Measurements from ENCODE around the gene FAM174B. TPM values are rescaled to one million over a fixed set of nuclear protein-coding genes. Genes with fewer than 3 reads are reported as not detected.

Gene FAM174B
- polyA plus RNA-seq, 1 donor from 2014 or later, result 20.1 TPM

DNA sequence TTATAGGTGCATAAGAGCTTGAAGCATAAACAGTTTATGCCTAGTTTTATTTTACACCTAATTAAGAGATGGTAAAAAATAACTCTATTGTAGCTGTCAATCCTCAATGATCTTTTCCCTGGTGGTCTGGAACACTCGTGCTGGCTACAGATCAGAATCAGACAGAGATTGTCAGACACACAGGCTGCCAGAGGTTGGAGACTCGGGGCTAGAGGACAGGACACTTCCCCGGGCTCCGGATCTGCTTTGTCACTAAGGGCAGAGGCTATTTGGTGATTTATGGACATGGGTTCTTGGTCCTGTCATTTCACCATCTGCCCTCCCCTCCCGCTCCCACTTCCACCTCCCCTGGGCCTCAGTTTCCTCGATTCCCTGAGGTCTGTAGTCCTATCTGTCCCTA is 16.5 kb upstream of the FAM174B start:
- H3K4me2 ChIP-seq (ENCODE audit: low read length), result no peak overlapping the region
- H3K9ac ChIP-seq (ENCODE audit: low read length), result no peak overlapping the region
- no peaks in the 10 kb centered on the region for H3F3A ChIP-seq (ENCODE audit: insufficient read depth, low read length, poor library complexity, severe bottlenecking)
- no peak overlapping the region for H2AFZ ChIP-seq (ENCODE audit: low read depth, low read length)
- H3K4me3 ChIP-seq (ENCODE audit: low read length), result no peak overlapping the region
- no peak for TF ChIP-seq CTCF (IDR thresholded peaks at IDR 0.05; ENCODE audit: poor library complexity, severe bottlenecking)
- no peak for TF ChIP-seq TAF1 (IDR thresholded peaks at IDR 0.05; ENCODE audit: low read depth)
- no peak for TF ChIP-seq MXI1 (conservative IDR thresholded peaks at IDR 0.05; ENCODE audit: poor library complexity, severe bottlenecking)
- no peak for TF ChIP-seq SMC3 (conservative IDR thresholded peaks at IDR 0.05; ENCODE audit: poor library complexity)
- no peak for TF ChIP-seq POLR2AphosphoS5 (IDR thresholded peaks at IDR 0.05)
- TF ChIP-seq EZH2 (IDR thresholded peaks at IDR 0.05; ENCODE audit: borderline replicate concordance, insufficient read depth, low read length, poor library complexity, severe bottlenecking), result no peak
- TF ChIP-seq, protein P1, sequence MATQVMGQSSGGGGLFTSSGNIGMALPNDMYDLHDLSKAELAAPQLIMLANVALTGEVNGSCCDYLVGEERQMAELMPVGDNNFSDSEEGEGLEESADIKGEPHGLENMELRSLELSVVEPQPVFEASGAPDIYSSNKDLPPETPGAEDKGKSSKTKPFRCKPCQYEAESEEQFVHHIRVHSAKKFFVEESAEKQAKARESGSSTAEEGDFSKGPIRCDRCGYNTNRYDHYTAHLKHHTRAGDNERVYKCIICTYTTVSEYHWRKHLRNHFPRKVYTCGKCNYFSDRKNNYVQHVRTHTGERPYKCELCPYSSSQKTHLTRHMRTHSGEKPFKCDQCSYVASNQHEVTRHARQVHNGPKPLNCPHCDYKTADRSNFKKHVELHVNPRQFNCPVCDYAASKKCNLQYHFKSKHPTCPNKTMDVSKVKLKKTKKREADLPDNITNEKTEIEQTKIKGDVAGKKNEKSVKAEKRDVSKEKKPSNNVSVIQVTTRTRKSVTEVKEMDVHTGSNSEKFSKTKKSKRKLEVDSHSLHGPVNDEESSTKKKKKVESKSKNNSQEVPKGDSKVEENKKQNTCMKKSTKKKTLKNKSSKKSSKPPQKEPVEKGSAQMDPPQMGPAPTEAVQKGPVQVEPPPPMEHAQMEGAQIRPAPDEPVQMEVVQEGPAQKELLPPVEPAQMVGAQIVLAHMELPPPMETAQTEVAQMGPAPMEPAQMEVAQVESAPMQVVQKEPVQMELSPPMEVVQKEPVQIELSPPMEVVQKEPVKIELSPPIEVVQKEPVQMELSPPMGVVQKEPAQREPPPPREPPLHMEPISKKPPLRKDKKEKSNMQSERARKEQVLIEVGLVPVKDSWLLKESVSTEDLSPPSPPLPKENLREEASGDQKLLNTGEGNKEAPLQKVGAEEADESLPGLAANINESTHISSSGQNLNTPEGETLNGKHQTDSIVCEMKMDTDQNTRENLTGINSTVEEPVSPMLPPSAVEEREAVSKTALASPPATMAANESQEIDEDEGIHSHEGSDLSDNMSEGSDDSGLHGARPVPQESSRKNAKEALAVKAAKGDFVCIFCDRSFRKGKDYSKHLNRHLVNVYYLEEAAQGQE (IDR thresholded peaks at IDR 0.05; ENCODE audit: borderline replicate concordance), result no peak
- TF ChIP-seq EP300 (conservative IDR thresholded peaks at IDR 0.05; ENCODE audit: poor library complexity, severe bottlenecking), result no peak
- TF ChIP-seq RAD21 (conservative IDR thresholded peaks at IDR 0.05), result no peak
- no peaks in the 10 kb centered on the region for H3K27me3 ChIP-seq (ENCODE audit: insufficient read depth, low read depth, low read length)
- H3K9me2 ChIP-seq (ENCODE audit: insufficient read depth, low read length), result no peaks in the 10 kb centered on the region
- H3K27ac ChIP-seq (ENCODE audit: low read length), result no peak overlapping the region
- H3K36me3 ChIP-seq (ENCODE audit: insufficient read depth, low read length), result no peaks in the 10 kb centered on the region
- H3K9me3 ChIP-seq (ENCODE audit: low read length), result no peaks in the 10 kb centered on the region
- no peaks in the 10 kb centered on the region for H3K79me2 ChIP-seq (replicated peaks; ENCODE audit: insufficient read depth, low read length)
- H4K20me1 ChIP-seq (ENCODE audit: insufficient read depth), result no peaks in the 10 kb centered on the region

DNA sequence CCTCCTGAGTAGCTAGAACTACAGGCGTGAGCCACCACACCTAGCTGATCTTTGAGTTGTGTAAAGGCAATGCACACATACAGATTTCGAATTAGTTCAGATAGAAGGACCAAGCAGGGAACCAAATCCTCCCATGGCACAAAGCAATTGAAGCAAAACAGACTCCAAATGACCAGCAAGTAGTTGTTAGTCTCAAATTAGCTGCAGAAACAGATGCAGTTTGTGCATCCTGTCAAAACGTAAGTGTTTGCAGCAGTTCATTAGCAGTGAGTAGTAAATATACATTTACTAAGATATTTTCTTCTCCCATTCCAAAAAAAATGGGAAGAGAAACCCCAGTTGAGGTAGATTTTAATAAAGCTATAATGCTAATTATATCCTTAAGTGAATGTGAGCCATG is 15.8 kb upstream of the FAM174B start:
- Histone ChIP-seq H3K4me3 (ENCODE audit: low read length) (no peak overlapping the region), H3K9ac (ENCODE audit: low read length) (no peak overlapping the region), H3K27me3 (ENCODE audit: insufficient read depth, low read depth, low read length) (no peaks in the 10 kb centered on the region), H3K79me2 (replicated peaks; ENCODE audit: insufficient read depth, low read length) (no peaks in the 10 kb centered on the region), H3K4me2 (ENCODE audit: low read length) (no peak overlapping the region), H3K9me2 (ENCODE audit: insufficient read depth, low read length) (no peaks in the 10 kb centered on the region), H4K20me1 (ENCODE audit: insufficient read depth) (no peaks in the 10 kb centered on the region), H3K36me3 (ENCODE audit: insufficient read depth, low read length) (no peaks in the 10 kb centered on the region), H3K9me3 (ENCODE audit: low read length) (no peaks in the 10 kb centered on the region), H3F3A (ENCODE audit: insufficient read depth, low read length, poor library complexity, severe bottlenecking) (no peaks in the 10 kb centered on the region), H3K27ac (ENCODE audit: low read length) (no peak overlapping the region), H2AFZ (ENCODE audit: low read depth, low read length) (no peak overlapping the region)
- TF ChIP-seq RAD21 (conservative IDR thresholded peaks at IDR 0.05) (no peak), MXI1 (conservative IDR thresholded peaks at IDR 0.05; ENCODE audit: poor library complexity, severe bottlenecking) (no peak), TAF1 (IDR thresholded peaks at IDR 0.05; ENCODE audit: low read depth) (no peak), EP300 (conservative IDR thresholded peaks at IDR 0.05; ENCODE audit: poor library complexity, severe bottlenecking) (no peak), SMC3 (conservative IDR thresholded peaks at IDR 0.05; ENCODE audit: poor library complexity) (no peak), POLR2AphosphoS5 (IDR thresholded peaks at IDR 0.05) (no peak), EZH2 (IDR thresholded peaks at IDR 0.05; ENCODE audit: borderline replicate concordance, insufficient read depth, low read length, poor library complexity, severe bottlenecking) (no peak), CTCF (IDR thresholded peaks at IDR 0.05; ENCODE audit: poor library complexity, severe bottlenecking) (no peak)
- TF ChIP-seq, protein P1 (IDR thresholded peaks at IDR 0.05; ENCODE audit: borderline replicate concordance), result no peak
